HG02943 (cell line): ENCODE measurements around the gene SLC25A22.
A peak's percentile ranks its signal among the peaks of the same experiment; 100 is the strongest.

ENCODE experiments used
- ATAC-seq: cut with Tn5 transposase; IDR thresholded peaks from one replicate; pipeline ENCODE4 v1.9.1; 2021; ENCODE audit warnings: mild to moderate bottlenecking, low read depth, moderate library complexity; ENCODE audit not compliant: unreplicated experiment

The SLC25A22 gene

GRCh38 chr11:824292-824880 lies 26.3 kb upstream of the SLC25A22 start:
- no peak for ATAC-seq

- no peak for ATAC-seq
Observed at GRCh38 chr11:823441-824291, 25.6 kb upstream of the SLC25A22 start.

- no peak for ATAC-seq
Observed at GRCh38 chr11:821512-822371, 23.7 kb upstream of the SLC25A22 start.

GRCh38 chr11:820655-821511 lies 22.8 kb upstream of the SLC25A22 start:
- no peak for ATAC-seq

- peak; percentile 53 for ATAC-seq
Observed at GRCh38 chr11:819943-820649, 22.0 kb upstream of the SLC25A22 start.

- ATAC-seq: peak; percentile 56
Observed at GRCh38 chr11:819129-819931, 21.2 kb upstream of the SLC25A22 start.

GRCh38 chr11:818396-819128 lies 20.5 kb upstream of the SLC25A22 start, which contains the start of gene PNPLA2:
Gene PNPLA2, plus strand, starts transcription at chr11:818914. Its CDS starts 805 bp downstream, at chr11:819719.
- no peak for ATAC-seq

GRCh38 chr11:816433-816779 lies 18.3 kb upstream of the SLC25A22 start:
- ATAC-seq: no peak

GRCh38 chr11:815675-816432 lies 17.8 kb upstream of the SLC25A22 start:
- ATAC-seq: no peak

- no peak for ATAC-seq
Observed at GRCh38 chr11:813456-814096, 15.5 kb upstream of the SLC25A22 start.

GRCh38 chr11:813072-813455 lies 15.0 kb upstream of the SLC25A22 start:
- no peak for ATAC-seq

GRCh38 chr11:812390-812789 lies 14.3 kb upstream of the SLC25A22 start:
- no peak for ATAC-seq

GRCh38 chr11:811446-812245 lies 13.6 kb upstream of the SLC25A22 start:
- ATAC-seq: no peak

GRCh38 chr11:810040-810567 lies 12.0 kb upstream of the SLC25A22 start:
- ATAC-seq: no peak

GRCh38 chr11:809287-810039 lies 11.4 kb upstream of the SLC25A22 start, which contains the start of gene RPLP2:
Gene RPLP2, plus strand, starts transcription at chr11:809967. Its CDS starts 268 bp downstream, at chr11:810235.
- peak; percentile 71 for ATAC-seq
